Measurements from ENCODE around the gene NEDD8. TPM values are rescaled to one million over a fixed set of nuclear protein-coding genes. Genes with fewer than 3 reads are reported as not detected.

NEDD8 gene
- total RNA-seq, 1 experiment from 2014 or later, result 214 TPM

DNA sequence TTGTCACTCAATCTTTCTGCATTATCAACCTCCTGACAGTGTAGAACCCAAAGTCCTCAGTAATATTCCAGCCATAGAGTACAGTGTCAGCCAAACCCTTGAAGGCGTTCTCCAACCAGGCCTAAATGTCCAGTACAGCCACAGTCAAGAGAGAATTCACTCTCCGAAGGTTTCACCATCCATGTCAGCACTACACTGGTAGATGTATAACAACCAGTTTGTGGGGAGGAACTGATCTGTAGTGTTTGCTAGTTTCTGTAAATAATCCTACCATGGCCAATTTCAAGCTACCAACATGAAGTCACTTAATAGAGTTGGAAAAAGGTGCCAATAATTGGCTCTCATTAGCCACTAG, 15.8 kb downstream of the NEDD8 start:
- Histone ChIP-seq H3K23ac (ENCODE audit: insufficient read length, low read depth, low read length) (no peak overlapping the region), H3K9ac (ENCODE audit: extremely low read depth, insufficient read length, low read length) (no peak overlapping the region), H3K23me2 (ENCODE audit: insufficient read length, low read depth, low read length, poor library complexity, severe bottlenecking) (peaks cover 11% of the 10 kb centered on the region), H2BK120ac (ENCODE audit: low read depth, low read length, poor library complexity, severe bottlenecking) (no peak overlapping the region), H3K4me1 (ENCODE audit: insufficient read depth, low read length) (no peaks in the 10 kb centered on the region), H3K56ac (ENCODE audit: insufficient read length, low read depth, low read length) (no peak overlapping the region), H2BK15ac (ENCODE audit: low read depth, low read length) (no peak overlapping the region), H3K18ac (ENCODE audit: insufficient read length, low read depth, low read length) (no peak overlapping the region), H3K9me3 (ENCODE audit: control insufficient read depth, low read depth, low read length) (no peaks in the 10 kb centered on the region), H3T11ph (ENCODE audit: low read length) (no peak overlapping the region), H3K4me2 (ENCODE audit: insufficient read depth, insufficient read length, low read length) (peak overlapping the region; percentile 56), H4K20me1 (ENCODE audit: control insufficient read depth, insufficient read depth, insufficient read length) (no peaks in the 10 kb centered on the region), H2AK5ac (ENCODE audit: insufficient read length, low read length) (no peak overlapping the region), H4K5ac (ENCODE audit: insufficient read length, low read depth, low read length) (no peak overlapping the region), H3K27me3 (ENCODE audit: insufficient read depth, low read length) (no peaks in the 10 kb centered on the region), H3K4ac (ENCODE audit: low read depth, low read length) (no peak overlapping the region), H2AFZ (ENCODE audit: low read length) (no peak overlapping the region), H3K27ac (ENCODE audit: insufficient read length, low read depth, low read length) (no peak overlapping the region), H4K91ac (ENCODE audit: insufficient read length, low read depth, low read length) (no peak overlapping the region), H2BK5ac (ENCODE audit: insufficient read length, low read length) (no peak overlapping the region), H3K14ac (ENCODE audit: insufficient read depth, low read length) (no peak overlapping the region), H4K8ac (replicated peaks; ENCODE audit: insufficient read length, low read depth, low read length) (no peak overlapping the region), H2BK20ac (ENCODE audit: low read depth, low read length, poor library complexity, severe bottlenecking) (no peak overlapping the region), H3K79me2 (ENCODE audit: insufficient read depth, low read length) (no peaks in the 10 kb centered on the region), H3K79me1 (ENCODE audit: insufficient read depth, low read depth, low read length, poor library complexity, severe bottlenecking) (peaks cover 9% of the 10 kb centered on the region), H2BK12ac (ENCODE audit: insufficient read length, low read depth, low read length) (no peak overlapping the region)
- no CpG with 5 or more reads among the region's 2 CpGs for WGBS (ENCODE audit: extremely low coverage, insufficient read length, low lambda C conversion rate)
- no peaks in the 10 kb centered on the region; a peak in 1 of 5 replicates for H3K9me3 Mint-ChIP-seq
- DNase-seq, result no peak
- H3K27me3 Mint-ChIP-seq (ENCODE audit: low read depth), result no peaks in the 10 kb centered on the region; the same call in 1 of the 2 replicates
- H3K36me3 Mint-ChIP-seq (ENCODE audit: insufficient read depth in 1 of 3, low read depth in 3 of 3), result peaks cover 0 to 20% (median 14%) of the 10 kb centered on the region in 3 experiments; a peak in 5 of 7 replicates
- peak overlapping the region; percentile 94 to 96 for H3K4me3 Mint-ChIP-seq
- H3K4me1 Mint-ChIP-seq, result peaks cover 18 to 26% of the 10 kb centered on the region in 2 experiments
- no peak for TF ChIP-seq CTCF (conservative IDR thresholded peaks at IDR 0.05)
- peak overlapping the region in 2 of 3 experiments; percentile 29 to 93; a peak in 4 of 7 replicates for H3K27ac Mint-ChIP-seq
